Vagina (tissue), 2 donors: Measurements from ENCODE around the gene PCDHGA9. TPM values are rescaled to one million over a fixed set of nuclear protein-coding genes. Genes with fewer than 3 reads are reported as not detected.
"Not testable (repeated sequence)": the region's sequence is repeated elsewhere in the genome, so short reads cannot be mapped to it uniquely, and the experiment has no call there.

ENCODE experiments used
- DNase-seq, 2 donors: peaks; one replicate each; pipeline ENCODE4 v3.0.0-alpha.2; 2017; ENCODE audit errors: extremely low spot score in 2 of 2
- H3K27ac ChIP-seq: fragments of 200-600 bp; sonication (generic); one replicate; pipeline ENCODE4 v1.5.1; 2019
- H3K27me3 ChIP-seq: fragments of 200-600 bp; sonication (generic); one replicate; pipeline ENCODE4 v1.5.1; 2019
- H3K36me3 ChIP-seq, 2 donors: fragments of 200-600 bp; sonication (generic); one replicate each; pipeline ENCODE4 v1.5.1; 2017 to 2019
- H3K4me1 ChIP-seq: fragments of 200-600 bp; sonication (generic); one replicate; pipeline ENCODE4 v1.5.1; 2019
- H3K4me3 ChIP-seq, 2 donors: fragments of 200-600 bp; sonication (generic); 1 replicate in 1 of 2; 2 replicates in 1 of 2; pipeline ENCODE4 v1.5.1; 2016 to 2019
- H3K9me3 ChIP-seq: fragments of 200-600 bp; sonication (generic); one replicate; pipeline ENCODE4 v1.5.1; 2019
- CTCF ChIP-seq, 3 experiments: fragments of 450-650 bp in 2 of 3; fragments of 200-600 bp in 1 of 3; sonication (generic) in 1 of 3; IDR thresholded peaks; one replicate each; pipeline ENCODE4 v1.5.1; 2017 to 2019; ENCODE audit warnings: antibody characterized with exemption in 3 of 3, mild to moderate bottlenecking in 2 of 3, moderate library complexity in 2 of 3
- POLR2A ChIP-seq, 2 donors: fragments of 450-650 bp; IDR thresholded peaks; one replicate each; pipeline ENCODE4 v1.6.1; 2017; ENCODE audit warnings: antibody characterized with exemption in 2 of 2, mild to moderate bottlenecking in 2 of 2, moderate library complexity in 2 of 2
- POLR2AphosphoS5 ChIP-seq, 2 donors: sonication (generic); formaldehyde crosslinking; IDR thresholded peaks; one replicate each; pipeline ENCODE4 v1.9.0; 2017; ENCODE audit warnings: antibody characterized with exemption in 2 of 2, mild to moderate bottlenecking in 2 of 2, low read depth in 1 of 2; ENCODE audit not compliant: insufficient read depth in 1 of 2
- intact Hi-C: fragments of 100-400 bp; cut with DNase I; formaldehyde crosslinking; loops from one replicate; pipeline ENCODE4 v1.15.1; 2023
- total RNA-seq: library from RNA; depleted of rRNA; stranded (reverse); fragments of >200 nt; gene quantifications from one replicate; pipeline ENCODE4 v1.2.3, GENCODE V29; 2016

Gene PCDHGA9
- total RNA-seq, 1 donor from 2014 or later = 8.8 TPM

- H3K4me1 ChIP-seq = no peaks in the 10 kb centered on the region
- H3K4me3 ChIP-seq = no peak overlapping the region
- intact Hi-C loops = no loop called here
- DNase-seq = no peak
- TF ChIP-seq CTCF (IDR thresholded peaks at IDR 0.05) (no peak), POLR2AphosphoS5 (IDR thresholded peaks at IDR 0.05; ENCODE audit: insufficient read depth in 1 of 2, low read depth in 1 of 2) (no peak), POLR2A (IDR thresholded peaks at IDR 0.05) (no peak)
- H3K36me3 ChIP-seq = peaks cover 0 to 9% of the 10 kb centered on the region in 2 donors
- no peaks in the 10 kb centered on the region for H3K27me3 ChIP-seq
- peaks cover 69% of the 10 kb centered on the region for H3K9me3 ChIP-seq
- H3K27ac ChIP-seq = no peak overlapping the region
Observed at GRCh38 chr5:141388661-141389060, 13.9 kb upstream of the PCDHGA9 start.

- H3K27ac ChIP-seq = no peak overlapping the region
- DNase-seq = no peak
- no peaks in the 10 kb centered on the region for H3K27me3 ChIP-seq
- H3K36me3 ChIP-seq = peaks cover 0 to 9% of the 10 kb centered on the region in 2 donors
- TF ChIP-seq POLR2A (IDR thresholded peaks at IDR 0.05) = no peak
- TF ChIP-seq CTCF (IDR thresholded peaks at IDR 0.05) = no peak
- TF ChIP-seq POLR2AphosphoS5 (IDR thresholded peaks at IDR 0.05; ENCODE audit: insufficient read depth in 1 of 2, low read depth in 1 of 2) = no peak
- intact Hi-C loops = no loop called here
- no peak overlapping the region for H3K4me3 ChIP-seq
- no peaks in the 10 kb centered on the region for H3K4me1 ChIP-seq
- peaks cover 71% of the 10 kb centered on the region for H3K9me3 ChIP-seq
Observed at GRCh38 chr5:141389153-141390042, 13.2 kb upstream of the PCDHGA9 start.

- Histone ChIP-seq H3K27me3 (no peaks in the 10 kb centered on the region), H3K4me3 (no peak within 1 kb of the TSS), H3K4me1 (no peaks in the 10 kb centered on the region), H3K27ac (no peak within 1 kb of the TSS), H3K9me3 (peaks cover 74% of the 10 kb centered on the region), H3K36me3 (peaks cover 0 to 9% of the 10 kb centered on the region in 2 donors)
- DNase-seq = no peak
- intact Hi-C loops = no loop called here
- TF ChIP-seq POLR2A (IDR thresholded peaks at IDR 0.05) (no peak), POLR2AphosphoS5 (IDR thresholded peaks at IDR 0.05; ENCODE audit: insufficient read depth in 1 of 2, low read depth in 1 of 2) (no peak), CTCF (IDR thresholded peaks at IDR 0.05) (no peak)
Observed at GRCh38 chr5:141392429-141393198, 10.0 kb upstream of the PCDHGA9 start, which contains the start of gene PCDHGA8. Gene PCDHGA8 (plus strand): TSS chr5:141392633. CDS start chr5:141392814, 181 bp downstream.

GRCh38 chr5:141393267-141393666 lies 9.3 kb upstream of the PCDHGA9 start:
- intact Hi-C loops = no loop called here
- Histone ChIP-seq H3K36me3 (peaks cover 0 to 9% of the 10 kb centered on the region in 2 donors), H3K27me3 (no peaks in the 10 kb centered on the region), H3K27ac (no peak overlapping the region), H3K4me3 (no peak overlapping the region), H3K9me3 (peaks cover 75% of the 10 kb centered on the region), H3K4me1 (no peaks in the 10 kb centered on the region)
- TF ChIP-seq CTCF (IDR thresholded peaks at IDR 0.05) = no peak
- no peak for TF ChIP-seq POLR2A (IDR thresholded peaks at IDR 0.05)
- TF ChIP-seq POLR2AphosphoS5 (IDR thresholded peaks at IDR 0.05; ENCODE audit: insufficient read depth in 1 of 2, low read depth in 1 of 2) = no peak
- no peak for DNase-seq

- DNase-seq, H3K4me3 ChIP-seq, intact Hi-C loops, H3K27ac ChIP-seq, H3K27me3 ChIP-seq, H3K4me1 ChIP-seq: not testable (repeated sequence)
- Histone ChIP-seq H3K9me3 (peaks cover 74% of the 10 kb centered on the region), H3K36me3 (peaks cover 0 to 20% of the 10 kb centered on the region in 2 donors)
Observed at GRCh38 chr5:141394401-141395187, 8.0 kb upstream of the PCDHGA9 start.
